T-helper 1 cell treated with Interleukin-12 subunit alpha and Interleukin-12 subunit beta and Interleukin-4 antibody, amounts not matched to agents 30 μg/mL and 1 μg/mL, for 36 hours (primary cell): ENCODE results near the gene ACOT6.
"Not testable (repeated sequence)": the region's sequence is repeated elsewhere in the genome, so short reads cannot be mapped to it uniquely, and the experiment has no call there.

ENCODE experiments used
- H3K27ac Mint-ChIP-seq: one replicate; pipeline ENCODE4 v1.8.0; 2021; ENCODE audit warnings: mild to moderate bottlenecking, mixed read lengths
- H3K27me3 Mint-ChIP-seq: one replicate; pipeline ENCODE4 v1.8.0; 2021; ENCODE audit warnings: low read depth, mixed read lengths
- H3K36me3 Mint-ChIP-seq: one replicate; pipeline ENCODE4 v1.8.0; 2021; ENCODE audit warnings: low read depth, mixed read lengths
- H3K4me1 Mint-ChIP-seq: one replicate; pipeline ENCODE4 v1.8.0; 2021; ENCODE audit warnings: low read depth, mixed read lengths
- H3K4me3 Mint-ChIP-seq: one replicate; pipeline ENCODE4 v1.8.0; 2021; ENCODE audit warnings: mild to moderate bottlenecking, moderate library complexity, mixed read lengths
- H3K9me3 Mint-ChIP-seq: one replicate; pipeline ENCODE4 v1.8.0; 2021; ENCODE audit warnings: mixed read lengths

ACOT6 gene

GRCh38 chr14:73655851-73656250 lies 43.5 kb downstream of the ACOT6 start:
- no peaks in the 10 kb centered on the region for H3K27me3 Mint-ChIP-seq
- no peaks in the 10 kb centered on the region for H3K9me3 Mint-ChIP-seq
- no peaks in the 10 kb centered on the region for H3K4me1 Mint-ChIP-seq
- peaks cover 4% of the 10 kb centered on the region for H3K36me3 Mint-ChIP-seq
- H3K4me3 Mint-ChIP-seq: no peak overlapping the region
- H3K27ac Mint-ChIP-seq: no peak overlapping the region

DNA sequence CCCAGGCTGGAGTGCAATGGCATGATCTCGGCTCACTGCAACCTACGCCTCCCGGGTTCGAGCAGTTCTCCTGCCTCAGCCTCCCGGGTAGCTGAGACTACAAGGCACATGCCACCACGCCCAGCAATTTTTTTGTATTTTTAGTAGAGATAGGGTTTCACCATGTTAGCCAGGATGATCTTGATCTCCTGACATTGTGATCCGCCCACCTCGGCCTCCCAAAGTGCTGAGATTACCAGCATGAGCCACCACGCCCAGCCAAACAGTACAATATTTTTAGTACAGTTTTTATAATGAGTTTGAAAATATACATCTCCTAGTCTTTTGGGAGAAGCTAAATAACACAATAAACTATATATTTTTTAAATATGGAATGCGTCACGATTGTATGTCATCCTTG lies 46.9 kb downstream of the ACOT6 start:
- not testable (repeated sequence) for H3K27me3 Mint-ChIP-seq, H3K27ac Mint-ChIP-seq, H3K4me1 Mint-ChIP-seq, H3K4me3 Mint-ChIP-seq, H3K9me3 Mint-ChIP-seq, H3K36me3 Mint-ChIP-seq

- peaks cover 9% of the 10 kb centered on the region for H3K36me3 Mint-ChIP-seq
- no peaks in the 10 kb centered on the region for H3K27me3 Mint-ChIP-seq
- H3K9me3 Mint-ChIP-seq: no peaks in the 10 kb centered on the region
- H3K4me1 Mint-ChIP-seq: no peaks in the 10 kb centered on the region
- H3K4me3 Mint-ChIP-seq: no peak overlapping the region
- no peak overlapping the region for H3K27ac Mint-ChIP-seq
These were observed 48.2 kb downstream of the ACOT6 start for GRCh38 chr14:73660511-73660910.

- Mint-ChIP-seq H3K36me3 (peaks cover 9% of the 10 kb centered on the region), H3K4me3 (no peak overlapping the region), H3K27me3 (no peaks in the 10 kb centered on the region), H3K4me1 (no peaks in the 10 kb centered on the region), H3K27ac (no peak overlapping the region), H3K9me3 (no peaks in the 10 kb centered on the region)
These were observed 49.6 kb downstream of the ACOT6 start for GRCh38 chr14:73661872-73662271.

GRCh38 chr14:73662487-73662943 lies 50.2 kb downstream of the ACOT6 start:
- Mint-ChIP-seq H3K27me3 (no peaks in the 10 kb centered on the region), H3K36me3 (peaks cover 9% of the 10 kb centered on the region), H3K4me1 (no peaks in the 10 kb centered on the region), H3K27ac (no peak overlapping the region), H3K9me3 (no peaks in the 10 kb centered on the region), H3K4me3 (no peak overlapping the region)

GRCh38 chr14:73663548-73664212 lies 51.4 kb downstream of the ACOT6 start:
- Mint-ChIP-seq H3K27me3 (no peaks in the 10 kb centered on the region), H3K36me3 (peaks cover 9% of the 10 kb centered on the region), H3K4me3 (no peak overlapping the region), H3K4me1 (no peaks in the 10 kb centered on the region), H3K27ac (no peak overlapping the region), H3K9me3 (no peaks in the 10 kb centered on the region)

- no peak overlapping the region for H3K4me3 Mint-ChIP-seq
- H3K27ac Mint-ChIP-seq: no peak overlapping the region
- no peaks in the 10 kb centered on the region for H3K9me3 Mint-ChIP-seq
- H3K4me1 Mint-ChIP-seq: no peaks in the 10 kb centered on the region
- peaks cover 9% of the 10 kb centered on the region for H3K36me3 Mint-ChIP-seq
- no peaks in the 10 kb centered on the region for H3K27me3 Mint-ChIP-seq
These were observed 52.8 kb downstream of the ACOT6 start for GRCh38 chr14:73665130-73665529.

DNA sequence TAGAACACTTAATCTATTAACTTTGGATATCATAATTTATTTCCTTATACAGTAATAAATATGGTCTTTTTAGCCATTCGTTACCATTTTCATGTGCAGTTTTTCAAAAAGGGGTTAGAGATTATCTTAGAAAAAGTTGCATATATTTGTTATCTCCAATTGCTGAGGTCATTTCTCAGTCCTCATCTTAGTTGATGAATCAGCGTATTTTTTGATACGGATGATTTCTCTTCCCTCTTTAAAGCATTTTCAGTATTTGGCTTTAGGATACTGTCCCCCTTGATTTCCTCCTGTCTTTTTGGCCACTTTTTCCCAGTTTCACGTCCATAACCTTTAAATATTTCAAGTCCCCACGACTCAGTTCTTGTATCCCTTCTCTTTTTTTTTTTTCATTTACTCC lies 54.3 kb downstream of the ACOT6 start:
- H3K27me3 Mint-ChIP-seq: no peaks in the 10 kb centered on the region
- no peaks in the 10 kb centered on the region for H3K4me1 Mint-ChIP-seq
- H3K36me3 Mint-ChIP-seq: peaks cover 7% of the 10 kb centered on the region
- no peak overlapping the region for H3K27ac Mint-ChIP-seq
- no peaks in the 10 kb centered on the region for H3K9me3 Mint-ChIP-seq
- H3K4me3 Mint-ChIP-seq: no peak overlapping the region

GRCh38 chr14:73667854-73668253 lies 55.5 kb downstream of the ACOT6 start:
- no peaks in the 10 kb centered on the region for H3K27me3 Mint-ChIP-seq
- H3K4me1 Mint-ChIP-seq: no peaks in the 10 kb centered on the region
- no peak overlapping the region for H3K27ac Mint-ChIP-seq
- H3K9me3 Mint-ChIP-seq: no peaks in the 10 kb centered on the region
- H3K4me3 Mint-ChIP-seq: no peak overlapping the region
- H3K36me3 Mint-ChIP-seq: peaks cover under 1% of the 10 kb centered on the region
